GM12872 (cell line): ENCODE data around the gene RABGAP1L.

ENCODE experiments used
- TF ChIP-seq, protein P1 (sequence below): IDR thresholded peaks from 3 replicates; pipeline ENCODE4 v1.5.1; 2011; ENCODE audit warnings: low read depth, mild to moderate bottlenecking, low read length, moderate library complexity; ENCODE audit not compliant: insufficient read depth

The RABGAP1L gene

DNA sequence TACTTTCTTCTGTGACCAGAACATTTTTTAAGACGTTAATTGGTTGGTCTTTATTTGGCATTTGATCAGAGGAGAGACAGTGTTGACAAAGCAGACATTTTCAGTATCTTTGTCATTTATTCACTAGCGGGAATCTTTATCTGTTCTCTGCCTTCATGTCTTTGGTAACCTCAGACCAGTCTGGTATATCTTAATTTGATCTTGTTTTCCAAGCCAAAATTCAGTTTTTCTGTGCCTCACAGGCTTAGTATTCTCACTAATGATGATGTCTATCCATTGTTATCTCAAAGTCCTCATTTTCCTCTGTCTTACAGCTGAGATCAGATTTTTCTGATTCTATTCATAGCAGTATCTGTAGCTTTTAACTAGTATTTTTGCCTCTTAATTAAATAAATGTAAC, 447.2 kb downstream of the RABGAP1L start:
- TF ChIP-seq, protein P1, sequence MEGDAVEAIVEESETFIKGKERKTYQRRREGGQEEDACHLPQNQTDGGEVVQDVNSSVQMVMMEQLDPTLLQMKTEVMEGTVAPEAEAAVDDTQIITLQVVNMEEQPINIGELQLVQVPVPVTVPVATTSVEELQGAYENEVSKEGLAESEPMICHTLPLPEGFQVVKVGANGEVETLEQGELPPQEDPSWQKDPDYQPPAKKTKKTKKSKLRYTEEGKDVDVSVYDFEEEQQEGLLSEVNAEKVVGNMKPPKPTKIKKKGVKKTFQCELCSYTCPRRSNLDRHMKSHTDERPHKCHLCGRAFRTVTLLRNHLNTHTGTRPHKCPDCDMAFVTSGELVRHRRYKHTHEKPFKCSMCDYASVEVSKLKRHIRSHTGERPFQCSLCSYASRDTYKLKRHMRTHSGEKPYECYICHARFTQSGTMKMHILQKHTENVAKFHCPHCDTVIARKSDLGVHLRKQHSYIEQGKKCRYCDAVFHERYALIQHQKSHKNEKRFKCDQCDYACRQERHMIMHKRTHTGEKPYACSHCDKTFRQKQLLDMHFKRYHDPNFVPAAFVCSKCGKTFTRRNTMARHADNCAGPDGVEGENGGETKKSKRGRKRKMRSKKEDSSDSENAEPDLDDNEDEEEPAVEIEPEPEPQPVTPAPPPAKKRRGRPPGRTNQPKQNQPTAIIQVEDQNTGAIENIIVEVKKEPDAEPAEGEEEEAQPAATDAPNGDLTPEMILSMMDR, result no peak

DNA sequence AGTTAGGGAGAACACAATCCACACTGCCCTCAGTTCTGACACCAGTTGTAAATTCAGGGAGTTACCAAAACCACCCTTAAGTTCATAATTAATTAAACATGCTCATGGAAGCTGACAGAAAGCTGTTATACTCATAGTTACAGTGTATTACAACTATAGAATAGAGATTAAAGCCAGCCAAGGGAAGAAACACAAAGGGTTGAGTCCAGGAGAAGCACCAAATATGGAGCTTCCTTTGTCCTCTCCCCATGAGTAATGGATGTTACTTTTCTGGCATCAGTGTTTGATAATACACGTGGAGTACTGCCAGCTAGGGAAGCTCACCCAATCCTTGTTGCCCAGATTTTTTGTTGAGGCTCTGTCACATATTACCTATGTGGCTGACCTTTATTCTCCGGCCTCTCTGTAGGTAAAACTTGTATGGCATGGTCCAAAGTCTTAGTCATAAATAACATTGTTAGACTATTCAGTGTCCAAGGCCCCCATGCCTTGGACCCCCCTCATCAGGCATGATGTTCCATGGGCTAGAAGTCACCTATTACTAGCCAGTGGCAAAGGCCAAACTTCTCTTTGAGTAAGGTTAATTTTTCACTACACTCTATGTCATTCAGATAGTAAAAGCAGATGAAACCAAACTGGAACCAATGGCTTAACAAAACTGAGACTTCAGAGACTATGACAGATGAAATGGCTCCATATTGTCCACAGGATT, 464.2 kb downstream of the RABGAP1L start:
- TF ChIP-seq, protein P1, result no peak

DNA sequence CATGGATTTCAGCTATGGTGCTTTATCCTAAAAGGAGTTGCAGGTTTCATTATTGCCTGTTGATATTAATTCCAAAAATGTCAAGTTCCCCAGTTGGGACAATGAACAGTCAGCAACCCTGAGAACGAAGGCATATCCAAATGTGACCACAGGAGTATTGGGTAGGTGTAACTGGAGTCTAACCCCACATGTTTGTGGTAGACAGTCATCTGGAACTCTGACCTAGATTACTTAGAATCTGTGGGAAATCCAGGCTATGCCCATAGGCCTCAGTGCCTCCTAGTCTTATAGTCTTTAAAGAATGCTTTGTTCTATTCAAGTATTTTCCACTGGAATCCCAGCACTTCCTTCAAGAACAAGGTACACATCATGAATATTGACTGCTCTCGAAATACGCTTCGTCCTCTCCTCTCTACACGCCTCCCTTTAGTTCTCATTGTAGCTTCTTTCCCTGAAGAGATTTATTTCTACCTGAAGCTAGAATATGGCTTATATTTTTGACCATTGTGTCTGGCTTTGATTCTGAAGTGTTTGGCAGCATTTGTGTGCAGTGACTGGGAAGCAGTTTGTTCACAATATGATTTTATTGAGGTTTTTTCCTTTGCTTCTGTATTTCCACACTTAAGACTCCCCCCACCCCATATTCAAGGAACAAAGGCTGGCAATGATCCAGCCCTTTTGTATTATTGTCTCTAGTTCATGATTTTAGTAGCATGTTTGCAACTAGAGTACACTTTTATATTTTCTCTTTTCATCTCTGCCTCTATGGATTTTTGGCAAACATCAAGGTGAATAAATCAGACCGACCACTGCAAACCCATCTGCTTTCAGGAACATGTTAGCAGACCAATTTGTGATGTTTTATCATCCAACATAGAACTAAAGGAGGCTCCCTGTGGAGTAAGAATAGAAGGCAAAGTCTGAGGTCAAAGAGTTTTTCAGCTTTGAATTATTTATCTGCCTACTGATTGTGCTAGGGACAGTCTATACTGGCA, 467.0 kb downstream of the RABGAP1L start:
- TF ChIP-seq, protein P1, result no peak

DNA sequence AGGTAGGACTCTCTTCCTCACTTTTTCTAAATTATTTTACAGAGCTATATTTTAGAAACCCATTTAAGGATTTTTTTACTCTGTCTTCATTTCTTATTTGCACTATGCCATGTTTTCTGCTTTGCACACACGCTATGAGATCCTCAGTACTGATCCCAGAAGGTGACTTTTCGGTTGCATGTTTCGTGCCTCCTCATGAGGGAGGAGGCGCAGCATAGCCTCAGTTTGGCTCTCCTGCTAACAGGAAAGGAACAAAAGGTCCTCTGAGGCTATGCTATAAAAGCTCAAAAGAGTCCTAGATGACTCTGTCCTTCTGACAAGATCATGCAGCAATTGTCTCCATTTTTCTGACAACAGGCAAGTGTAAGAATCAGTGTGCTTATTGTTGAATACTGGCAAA, 478.2 kb downstream of the RABGAP1L start:
- TF ChIP-seq, protein P1, result no peak

DNA sequence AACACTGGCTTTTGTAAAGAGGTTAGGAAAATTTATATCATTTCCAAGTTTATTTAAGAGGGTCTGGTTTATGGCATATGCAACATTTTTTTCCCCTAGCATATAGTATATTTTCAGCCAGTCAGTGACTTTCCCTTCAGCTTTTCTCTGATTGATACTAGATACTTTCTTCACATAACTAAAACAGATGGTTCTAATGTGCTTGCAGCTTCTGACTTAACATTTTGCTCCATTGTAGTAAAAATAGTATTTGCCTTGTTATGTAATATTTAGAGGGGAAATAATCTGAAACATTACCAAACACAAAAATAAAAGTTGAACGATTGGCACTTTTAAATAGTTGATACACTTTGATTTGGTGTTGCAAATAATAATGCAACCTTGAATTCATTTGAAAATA, 480.1 kb downstream of the RABGAP1L start:
- TF ChIP-seq, protein P1, result no peak

DNA sequence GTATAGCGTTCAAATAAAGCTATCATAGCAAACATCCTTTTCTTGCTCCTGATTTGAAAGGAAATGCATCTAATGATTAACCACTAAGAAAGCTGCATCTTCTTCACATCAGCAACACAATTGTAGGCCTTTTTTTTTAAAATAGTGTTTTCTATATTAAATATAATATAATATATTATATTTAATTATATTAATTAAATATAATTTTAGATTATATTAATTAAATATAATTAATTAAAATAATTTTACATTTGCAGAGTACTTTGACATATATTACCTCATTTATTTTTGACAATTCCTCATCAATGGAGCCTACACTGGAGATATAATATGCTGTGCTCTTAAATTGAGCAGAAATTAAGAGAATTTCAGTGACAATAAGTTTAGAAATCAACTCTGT, 481.5 kb downstream of the RABGAP1L start:
- TF ChIP-seq, protein P1, result no peak

DNA sequence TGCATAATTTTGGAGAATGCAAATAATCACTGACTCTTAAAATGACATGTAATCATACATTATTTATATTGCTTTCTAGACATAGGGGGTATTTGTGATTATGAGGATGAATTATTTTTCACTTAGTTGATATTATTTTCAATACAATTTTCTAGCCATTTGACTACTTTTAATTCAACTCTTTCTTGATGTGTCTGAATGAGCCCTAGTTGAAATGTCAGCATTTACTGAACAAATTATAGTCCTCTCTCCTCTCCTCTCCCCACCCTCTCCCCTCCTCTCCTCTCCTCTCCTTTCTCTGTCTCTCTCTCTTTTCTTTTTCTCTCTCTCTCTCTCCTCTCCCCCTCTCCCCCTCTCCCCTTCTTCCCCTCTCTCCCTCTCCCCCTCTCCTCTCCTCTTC, 483.1 kb downstream of the RABGAP1L start:
- TF ChIP-seq, protein P1, result no peak
